EL (cell line): Measurements from ENCODE around the gene SOHLH1.
A peak's percentile ranks its signal among the peaks of the same experiment; 100 is the strongest.
"Not testable (repeated sequence)": the region's sequence is repeated elsewhere in the genome, so short reads cannot be mapped to it uniquely, and the experiment has no call there.

Experiments
- DNase-seq: peaks from one replicate; pipeline ENCODE4 v3.0.0-alpha.2; 2016

SOHLH1 gene

GRCh38 chr9:135676891-135677290, 22.4 kb downstream of the SOHLH1 start:
- no peak for DNase-seq

- DNase-seq: no peak
Observed at GRCh38 chr9:135674977-135675376, 24.3 kb downstream of the SOHLH1 start.

GRCh38 chr9:135673941-135674340, 25.3 kb downstream of the SOHLH1 start:
- no peak for DNase-seq

GRCh38 chr9:135672786-135673185, 26.5 kb downstream of the SOHLH1 start:
- not testable (repeated sequence) for DNase-seq

GRCh38 chr9:135671591-135672041, 27.7 kb downstream of the SOHLH1 start:
- no peak for DNase-seq

- no peak for DNase-seq
Observed at GRCh38 chr9:135670721-135671590, 28.3 kb downstream of the SOHLH1 start.

GRCh38 chr9:135669616-135670285, 29.5 kb downstream of the SOHLH1 start:
- DNase-seq: no peak

GRCh38 chr9:135669018-135669417, 30.3 kb downstream of the SOHLH1 start:
- not testable (repeated sequence) for DNase-seq

- no peak for DNase-seq
Observed at GRCh38 chr9:135667463-135668001, 31.7 kb downstream of the SOHLH1 start.

GRCh38 chr9:135666534-135667462, 32.5 kb downstream of the SOHLH1 start:
- no peak for DNase-seq

GRCh38 chr9:135665795-135666189, 33.5 kb downstream of the SOHLH1 start:
- DNase-seq: no peak

GRCh38 chr9:135664801-135665794, 34.2 kb downstream of the SOHLH1 start:
- DNase-seq: no peak

GRCh38 chr9:135664266-135664665, 35.0 kb downstream of the SOHLH1 start:
- no peak for DNase-seq

GRCh38 chr9:135663857-135664256, 35.4 kb downstream of the SOHLH1 start:
- no peak for DNase-seq

- no peak for DNase-seq
Observed at GRCh38 chr9:135663451-135663770, 35.9 kb downstream of the SOHLH1 start.

- peak; percentile 37 for DNase-seq
Observed at GRCh38 chr9:135662758-135663450, 36.4 kb downstream of the SOHLH1 start, which contains the start of gene LCN9. TSS of gene LCN9 (plus strand) at chr9:135663309. CDS start at chr9:135663322, 13 bp downstream.

GRCh38 chr9:135661816-135662560, 37.3 kb downstream of the SOHLH1 start:
- DNase-seq: no peak

GRCh38 chr9:135660407-135660806, 38.9 kb downstream of the SOHLH1 start:
- no peak for DNase-seq

GRCh38 chr9:135659252-135659651, 40.0 kb downstream of the SOHLH1 start:
- DNase-seq: no peak

- DNase-seq: no peak
Observed at GRCh38 chr9:135657416-135657815, 41.9 kb downstream of the SOHLH1 start.
